GM19397 (cell line): ENCODE data around the gene HDAC9.

Experiments used
- ATAC-seq: cut with Tn5 transposase; IDR thresholded peaks from one replicate; pipeline ENCODE4 v1.9.1; 2021; ENCODE audit warnings: mild to moderate bottlenecking, moderate library complexity; ENCODE audit not compliant: unreplicated experiment

The HDAC9 gene

DNA sequence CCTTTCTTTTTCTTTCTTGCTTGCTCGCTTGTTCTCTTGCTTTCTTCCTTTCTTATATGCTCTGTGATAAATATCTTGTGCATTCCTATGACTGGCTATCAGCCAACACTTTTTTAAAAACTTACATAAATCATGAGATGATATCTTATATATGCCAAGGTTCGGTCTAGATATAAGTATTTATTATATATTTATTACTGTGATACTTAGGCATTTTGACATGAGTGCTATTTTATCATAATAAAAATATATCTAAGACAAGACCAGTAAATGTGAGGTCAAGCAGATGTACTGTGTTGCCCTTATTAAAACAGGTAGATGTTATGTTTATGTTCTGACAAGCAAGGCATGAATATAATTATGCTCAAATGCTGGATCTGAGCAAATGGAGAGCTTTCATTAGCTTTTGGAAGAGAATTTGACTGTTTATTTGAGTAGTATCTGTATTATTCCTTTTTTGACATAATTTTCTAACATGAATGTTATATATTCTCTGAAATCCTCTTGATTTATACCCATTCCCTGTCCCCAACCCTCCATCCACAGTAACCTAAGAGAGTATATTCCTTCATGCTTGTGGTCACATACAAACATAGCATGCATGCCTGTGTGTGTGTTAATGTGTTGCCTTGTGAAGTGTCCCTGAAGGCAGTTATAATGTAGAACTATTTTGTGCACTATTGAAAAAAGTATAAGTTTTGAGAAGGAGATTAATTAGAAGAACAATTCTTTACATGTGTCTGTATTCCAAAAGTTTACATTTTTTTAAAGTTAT lies 158.0 kb downstream of the HDAC9 start:
- ATAC-seq, result no peak

DNA sequence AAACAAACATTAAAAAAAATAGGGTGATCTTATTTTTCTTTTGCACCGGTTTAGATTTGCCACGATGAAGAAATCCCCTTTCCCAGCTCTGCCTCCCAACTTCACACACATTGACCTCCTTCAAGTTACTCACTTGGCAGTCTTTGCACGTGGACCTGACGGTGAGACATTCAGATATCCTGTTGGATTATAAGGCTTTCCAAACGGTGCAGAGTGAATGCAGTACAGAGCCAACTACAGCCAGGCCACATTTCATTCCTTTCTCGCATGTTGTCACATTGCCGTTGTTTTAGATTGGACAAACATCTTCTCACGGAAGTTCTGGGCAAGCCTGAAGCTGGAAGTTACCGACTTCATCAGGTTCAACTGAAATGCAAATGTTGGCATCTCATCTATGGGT lies 159.2 kb downstream of the HDAC9 start:
- ATAC-seq, result no peak

DNA sequence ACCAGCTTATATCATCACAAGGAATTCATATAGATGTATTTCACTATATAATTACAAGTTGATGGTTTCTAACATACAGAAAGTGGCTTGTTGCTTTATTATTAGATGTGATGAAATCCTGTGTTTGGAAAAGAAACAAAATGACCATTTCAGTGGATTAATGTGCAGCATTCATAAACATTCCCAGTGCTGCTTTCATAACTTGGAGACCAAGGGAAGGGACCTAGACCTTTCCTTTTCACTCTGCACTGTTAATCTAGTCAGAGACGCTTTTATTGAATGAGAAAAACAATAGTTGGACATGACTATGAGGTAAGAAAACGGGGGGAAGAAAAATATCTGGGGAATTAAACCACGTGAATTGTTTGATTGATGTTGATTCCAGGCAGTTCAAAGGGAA lies 160.0 kb downstream of the HDAC9 start:
- no peak for ATAC-seq

DNA sequence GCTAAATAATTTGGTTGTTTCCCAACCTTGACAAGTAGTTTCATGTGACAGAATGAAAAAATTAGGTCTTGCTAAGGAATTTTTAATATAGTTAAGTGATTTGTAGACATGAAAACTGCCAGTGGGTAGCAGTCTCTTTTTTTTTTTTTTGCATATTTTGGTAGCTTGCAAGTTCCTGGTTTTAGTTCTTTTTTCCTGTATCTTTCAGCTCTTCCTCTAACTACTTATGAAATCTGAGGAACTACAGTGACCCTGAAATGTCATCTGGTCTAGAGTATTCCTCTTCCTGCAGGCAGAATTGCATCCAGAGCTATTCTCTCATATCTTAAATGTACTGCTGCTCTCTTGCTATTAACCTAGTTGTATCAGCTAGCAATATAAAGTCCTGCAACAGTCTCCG lies 160.4 kb downstream of the HDAC9 start:
- no peak for ATAC-seq

DNA sequence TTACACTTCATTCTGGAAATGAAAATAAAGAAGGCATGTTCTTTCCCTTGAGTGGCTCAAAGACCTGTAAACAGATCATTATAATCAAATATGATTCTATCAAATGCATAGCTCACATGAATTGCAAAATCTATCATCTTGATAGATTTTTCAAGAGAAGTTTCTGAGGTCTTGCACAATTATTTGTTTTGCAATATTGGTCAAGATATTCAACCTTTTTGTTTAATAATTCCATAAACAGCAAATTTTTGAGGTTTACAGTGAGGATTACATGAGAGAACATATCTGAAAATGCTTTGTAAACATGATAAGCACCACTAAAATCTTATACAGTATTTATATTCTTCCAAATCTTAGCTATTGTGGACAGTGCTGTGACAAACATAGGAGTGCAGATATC lies 160.8 kb downstream of the HDAC9 start:
- ATAC-seq, result no peak

DNA sequence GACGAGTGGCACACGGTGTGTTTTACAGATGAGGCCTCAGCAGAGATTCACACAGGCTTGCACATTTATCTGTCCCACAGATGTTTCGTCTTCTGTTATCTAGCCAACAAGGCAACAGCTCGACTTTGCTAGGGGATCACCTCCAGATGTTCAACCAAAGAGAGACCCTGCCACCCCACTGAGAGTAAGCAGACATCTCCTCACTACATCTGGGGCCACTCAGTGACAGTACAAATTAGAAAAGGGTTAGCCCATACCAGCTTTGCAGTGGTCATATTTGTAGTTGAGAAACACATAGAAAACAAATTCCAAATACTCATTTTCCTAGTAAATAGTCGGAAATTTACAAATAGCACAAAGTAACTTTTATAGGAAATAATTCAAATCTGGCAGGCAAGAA lies 164.2 kb downstream of the HDAC9 start:
- no peak for ATAC-seq

DNA sequence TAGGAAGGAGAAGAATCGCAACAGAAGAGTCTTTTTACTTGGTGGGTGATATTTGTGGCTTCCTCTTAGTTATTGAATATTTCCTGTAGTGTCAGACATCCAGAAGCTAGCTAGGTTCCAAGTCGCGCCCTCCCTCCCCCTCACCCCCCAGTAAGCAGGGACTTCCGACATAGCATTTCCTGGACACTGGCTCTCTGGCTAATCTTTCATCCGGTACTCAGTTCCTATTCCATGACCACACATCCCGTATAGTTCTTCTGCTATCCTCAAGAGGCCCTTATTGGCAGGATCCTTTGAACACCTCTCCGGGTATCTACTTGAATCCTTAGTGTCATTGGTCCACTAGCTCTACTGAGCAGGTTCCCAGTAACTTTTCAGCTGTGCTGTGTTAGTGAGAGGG lies 167.8 kb downstream of the HDAC9 start:
- no peak for ATAC-seq

DNA sequence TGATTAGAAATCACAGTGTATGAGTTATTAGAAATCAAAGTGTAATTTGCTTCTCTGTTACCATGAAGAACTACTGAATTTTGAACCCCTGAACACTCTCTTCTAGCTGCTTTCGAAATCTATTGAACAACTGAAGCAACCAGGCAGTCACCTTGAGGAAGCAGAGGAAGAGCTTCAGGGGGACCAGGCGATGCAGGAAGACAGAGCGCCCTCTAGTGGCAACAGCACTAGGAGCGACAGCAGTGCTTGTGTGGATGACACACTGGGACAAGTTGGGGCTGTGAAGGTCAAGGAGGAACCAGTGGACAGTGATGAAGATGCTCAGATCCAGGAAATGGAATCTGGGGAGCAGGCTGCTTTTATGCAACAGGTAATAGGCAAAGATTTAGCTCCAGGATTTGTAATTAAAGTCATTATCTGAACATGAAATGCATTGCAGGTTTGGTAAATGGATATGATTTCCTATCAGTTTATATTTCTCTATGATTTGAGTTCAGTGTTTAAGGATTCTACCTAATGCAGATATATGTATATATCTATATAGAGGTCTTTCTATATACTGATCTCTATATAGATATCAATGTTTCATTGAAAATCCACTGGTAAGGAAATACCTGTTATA lies 170.7 kb downstream of the HDAC9 start:
- ATAC-seq, result peak; percentile 98

DNA sequence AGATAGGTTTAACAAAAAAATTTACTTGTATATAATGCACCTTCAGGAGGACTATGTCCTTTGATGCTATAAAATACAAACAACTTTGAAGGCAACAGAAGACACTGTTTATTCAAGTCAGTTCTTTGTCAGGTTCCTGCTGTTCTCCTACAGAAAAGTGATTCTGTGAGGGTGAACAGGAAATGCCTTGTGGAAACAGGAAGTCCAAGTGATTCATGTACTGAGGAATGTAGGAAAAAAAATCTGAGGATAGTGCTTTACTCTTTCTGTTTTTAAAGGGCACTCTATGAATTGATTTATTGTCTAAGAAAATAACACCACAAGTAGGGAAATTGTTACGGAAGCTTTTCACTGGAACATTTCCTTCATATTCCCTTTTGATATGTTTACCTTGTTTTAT lies 171.9 kb downstream of the HDAC9 start:
- ATAC-seq, result no peak

DNA sequence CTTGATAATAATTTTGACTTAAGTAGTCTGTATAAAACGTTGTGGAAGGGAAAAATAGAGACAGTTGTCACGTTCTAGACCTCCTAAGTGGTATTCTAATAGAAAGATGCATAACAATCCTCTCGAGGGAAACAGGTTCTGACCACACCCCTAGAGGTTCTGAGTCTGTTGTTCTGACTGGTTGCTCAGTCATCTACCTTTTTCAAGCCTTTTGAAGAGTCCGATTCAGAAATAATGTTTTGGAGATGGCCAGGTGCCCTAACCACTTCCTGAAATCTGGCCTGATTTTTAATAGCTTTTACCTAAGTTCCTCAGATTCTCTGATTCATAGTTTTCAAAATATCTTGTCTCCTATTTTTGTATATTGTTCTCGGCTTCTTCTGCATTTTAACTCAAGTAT lies 175.6 kb downstream of the HDAC9 start:
- no peak for ATAC-seq

DNA sequence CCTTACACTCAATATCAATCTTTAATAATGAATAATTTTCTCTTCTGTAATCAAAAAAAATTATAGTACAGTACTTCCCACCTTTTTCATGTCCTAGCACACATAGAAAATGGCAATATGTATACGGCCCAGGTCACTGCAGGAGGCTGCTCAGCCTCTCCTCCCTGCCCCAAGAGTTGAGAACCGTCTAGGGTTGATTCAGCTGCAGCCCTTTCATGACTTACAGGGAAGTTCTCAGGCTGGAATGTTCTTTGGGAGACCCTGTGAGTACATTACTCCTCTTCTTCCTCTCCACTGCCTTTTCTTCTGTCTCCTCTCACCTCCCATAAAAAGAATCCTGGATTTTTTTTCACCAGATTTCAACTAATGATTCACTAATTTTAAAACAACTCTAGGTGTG lies 180.0 kb downstream of the HDAC9 start:
- ATAC-seq, result no peak

DNA sequence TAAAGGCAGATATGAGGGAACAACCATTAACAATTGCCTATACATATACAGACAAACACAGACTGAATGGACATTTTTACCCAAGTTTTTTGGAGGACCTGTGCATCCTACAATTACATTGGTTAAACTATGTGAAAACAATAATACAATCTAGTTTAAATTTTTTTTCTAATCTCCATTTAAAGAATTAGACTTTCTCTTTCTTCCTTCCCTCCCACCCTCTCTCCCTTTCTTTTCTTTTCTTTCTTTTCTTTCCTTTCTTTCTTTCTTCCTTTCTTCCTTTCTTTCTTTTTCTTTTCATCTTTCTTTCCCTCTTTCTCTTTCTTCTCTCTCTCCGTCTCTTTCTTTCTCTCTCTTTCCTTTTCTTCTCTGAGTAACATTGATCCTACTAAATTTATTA lies 183.7 kb downstream of the HDAC9 start:
- ATAC-seq, result no peak

DNA sequence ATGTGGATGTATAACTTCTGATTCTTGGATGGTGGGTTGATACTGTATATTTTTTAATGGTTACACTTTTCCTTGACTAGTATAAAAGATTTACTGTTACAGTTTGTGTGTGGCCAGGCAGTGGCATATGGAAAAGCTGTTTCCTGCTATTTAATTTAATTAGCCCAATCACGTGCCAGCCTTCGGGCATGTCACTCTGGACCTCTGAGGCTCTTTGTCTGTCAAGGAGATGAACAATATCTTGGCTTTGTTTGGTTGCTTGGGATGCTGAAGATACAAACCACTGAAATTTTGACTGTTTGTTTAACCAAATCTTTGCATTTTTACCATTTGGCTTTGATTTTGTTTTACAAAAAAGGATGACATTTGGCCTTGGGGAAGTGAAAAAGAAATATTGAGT lies 185.0 kb downstream of the HDAC9 start:
- ATAC-seq, result no peak

DNA sequence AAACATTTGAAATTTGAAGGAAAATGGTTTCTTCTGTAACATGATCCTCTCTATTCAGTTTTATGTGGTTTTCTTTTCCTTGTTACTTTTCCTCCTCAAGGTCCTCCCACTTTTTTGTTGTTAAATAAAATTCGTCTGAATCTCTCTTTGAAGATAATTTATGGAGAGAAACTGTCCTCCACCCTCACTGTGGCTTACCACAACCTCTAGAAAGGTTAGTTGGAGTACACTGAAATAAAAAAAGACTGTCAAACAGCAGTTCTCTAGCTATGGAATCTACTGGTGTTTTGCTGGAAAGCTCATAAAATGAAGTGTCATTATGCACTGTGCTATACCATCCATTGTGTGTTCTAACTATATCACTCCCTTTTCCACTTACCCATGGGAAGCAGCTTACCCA lies 189.4 kb downstream of the HDAC9 start:
- no peak for ATAC-seq

DNA sequence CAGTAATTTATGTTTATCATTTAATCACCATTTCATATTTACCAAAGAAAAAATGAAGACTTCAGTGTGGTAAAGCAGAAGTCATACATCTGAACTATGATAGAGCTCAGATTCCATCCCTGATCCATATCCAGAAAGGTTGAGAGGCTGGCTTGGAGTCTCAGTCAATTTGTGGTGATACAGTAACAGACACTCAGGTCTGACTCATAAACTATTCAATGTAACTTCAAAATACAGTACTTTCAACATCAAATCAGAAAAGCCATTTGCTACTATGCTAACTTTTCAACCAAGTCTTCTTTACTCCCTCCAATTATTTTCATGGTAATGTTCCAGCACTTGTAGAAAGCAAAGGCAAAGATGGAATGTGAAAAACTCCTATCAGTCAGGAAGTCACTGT lies 190.4 kb downstream of the HDAC9 start:
- ATAC-seq, result no peak

DNA sequence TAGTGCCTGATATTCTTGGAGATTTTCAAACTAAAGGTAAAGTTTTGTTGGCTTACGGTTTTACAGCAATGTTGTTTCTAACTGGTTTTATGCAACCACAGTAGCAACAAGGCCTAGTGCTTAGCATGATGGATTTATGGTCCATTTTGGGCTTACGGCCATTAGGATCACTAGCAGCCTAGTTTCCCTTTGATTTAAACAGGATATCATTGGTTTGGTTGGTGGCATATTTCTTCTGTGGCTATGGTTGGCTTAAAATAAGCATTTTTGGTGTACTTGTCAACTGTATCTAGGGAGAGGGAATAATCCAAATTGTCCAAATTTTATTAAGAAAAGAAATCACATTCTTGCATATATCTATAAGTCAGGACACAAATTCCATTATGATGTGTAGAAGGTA lies 194.0 kb downstream of the HDAC9 start:
- no peak for ATAC-seq

DNA sequence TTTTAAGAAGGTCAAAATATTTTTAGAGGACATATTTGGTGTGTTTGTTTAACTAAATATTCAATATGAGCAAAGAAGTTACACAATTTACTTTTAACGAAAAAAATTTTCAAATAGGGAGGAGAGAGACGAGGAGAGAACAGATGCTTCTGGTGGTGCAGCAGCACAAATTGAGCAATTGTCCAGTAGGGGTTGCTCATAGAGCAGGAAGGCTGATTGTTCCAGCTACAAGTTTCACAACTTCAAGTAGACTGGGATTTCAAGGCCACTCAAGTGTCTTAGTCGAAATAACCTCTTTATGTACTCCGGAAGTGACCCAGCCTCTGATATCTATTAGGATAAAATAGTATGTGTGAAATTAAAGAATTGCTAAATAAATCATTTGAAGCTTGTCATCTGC lies 197.9 kb downstream of the HDAC9 start:
- ATAC-seq, result no peak

DNA sequence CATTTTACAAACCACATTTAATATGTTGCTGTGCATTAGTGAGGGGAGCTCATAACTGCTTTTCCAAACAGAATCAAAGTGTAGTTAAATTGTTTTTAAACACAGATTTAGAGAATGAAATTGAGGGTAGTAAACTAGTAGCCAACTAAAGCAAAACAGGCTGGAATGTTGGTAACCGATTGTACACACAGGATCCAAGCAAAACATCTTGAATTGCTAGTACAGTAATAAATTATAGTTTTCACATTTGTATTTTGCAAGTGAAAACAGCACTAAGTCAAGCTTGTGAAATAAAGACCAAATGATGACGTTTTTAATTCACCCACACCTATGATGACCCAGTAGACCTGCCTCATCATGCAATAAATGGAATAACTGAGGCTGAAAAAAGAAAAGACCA lies 198.3 kb downstream of the HDAC9 start:
- no peak for ATAC-seq

DNA sequence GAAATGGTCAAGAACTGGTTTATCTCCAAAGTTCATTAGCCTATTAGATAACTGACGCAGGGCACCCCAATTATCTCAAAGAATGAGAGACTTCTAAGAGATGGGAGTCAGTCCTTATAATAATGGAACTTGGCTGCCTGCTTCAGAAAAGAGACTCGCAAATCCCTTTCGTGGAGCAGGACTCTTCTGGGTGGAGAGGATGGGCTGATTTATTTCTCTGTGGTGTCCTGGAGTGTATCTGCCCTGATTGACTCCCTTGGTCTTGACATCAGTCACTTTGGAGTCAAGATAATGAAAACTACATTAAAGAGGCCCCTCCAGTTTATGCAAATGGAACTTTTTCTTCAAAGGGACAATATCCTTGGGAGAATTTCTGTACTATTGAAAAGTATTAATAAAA lies 198.9 kb downstream of the HDAC9 start:
- ATAC-seq, result no peak

DNA sequence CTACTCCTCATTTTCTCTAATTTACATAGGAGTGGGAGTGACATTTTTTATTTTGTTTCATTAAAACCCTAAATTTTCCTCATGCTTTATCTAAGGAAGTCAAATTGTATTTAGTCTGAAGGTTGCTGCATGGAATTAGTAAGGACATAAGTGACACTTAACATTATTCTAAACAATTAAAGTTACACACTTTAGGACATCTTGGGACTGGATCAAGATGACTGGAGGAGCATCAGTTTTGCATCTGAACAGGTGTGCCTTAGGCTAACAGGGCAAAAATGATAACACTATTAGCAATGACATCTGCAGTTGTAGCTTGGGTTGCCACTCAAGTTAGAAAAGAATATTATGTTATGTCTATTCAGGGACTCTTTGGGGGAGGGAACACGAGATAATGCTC lies 199.4 kb downstream of the HDAC9 start:
- no peak for ATAC-seq

DNA sequence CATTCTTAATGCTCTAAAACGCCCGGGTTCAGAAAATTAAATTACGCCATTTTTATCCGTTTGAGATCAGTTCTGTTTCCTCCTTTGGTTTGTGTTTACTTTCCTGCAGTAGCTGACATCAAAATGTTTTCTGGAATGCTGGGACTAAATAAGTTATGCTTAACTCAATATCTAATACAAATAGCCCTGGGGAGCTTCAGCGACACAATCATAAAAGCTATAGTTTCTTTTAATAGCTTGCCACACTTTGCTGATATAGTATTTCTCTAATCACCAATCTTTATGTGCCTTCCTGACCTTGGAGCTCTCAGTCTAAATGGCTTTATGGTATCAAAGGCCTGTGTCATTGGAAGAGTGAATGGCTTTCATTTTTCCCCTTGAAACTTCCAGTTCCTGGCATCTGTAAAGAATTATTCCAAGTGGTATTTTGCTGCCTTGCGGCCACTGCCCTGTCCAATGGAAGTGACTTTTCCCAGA lies 202.7 kb downstream of the HDAC9 start:
- ATAC-seq, result no peak

DNA sequence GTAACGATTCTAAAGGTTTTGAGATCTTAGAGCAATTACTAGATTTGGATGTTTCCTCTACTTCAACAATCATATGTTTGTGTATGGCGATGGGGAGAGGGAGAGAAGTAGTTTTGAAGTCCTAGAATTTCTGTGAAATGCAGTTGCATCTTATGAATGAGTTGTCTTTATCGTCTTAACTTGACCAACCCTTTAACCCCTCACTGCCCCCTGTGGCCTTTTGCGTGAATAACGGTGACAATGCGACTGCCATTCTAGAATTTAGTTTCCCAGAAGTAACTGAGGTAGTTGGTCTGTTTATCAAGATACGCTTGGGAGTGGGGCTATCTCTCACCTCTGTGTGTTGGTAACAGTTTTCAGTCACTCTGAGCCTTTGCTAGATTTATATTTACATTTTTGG lies 204.6 kb downstream of the HDAC9 start:
- no peak for ATAC-seq
